SKM-1 treated with dmso at 0.1 percent for 144 hours (cell line): ENCODE measurements around the gene MZT2B.
A peak's percentile ranks its signal among the peaks of the same experiment; 100 is the strongest.
"Not testable (repeated sequence)": the region's sequence is repeated elsewhere in the genome, so short reads cannot be mapped to it uniquely, and the experiment has no call there.

ENCODE experiments used
- DNase-seq: peaks from one replicate; lab custom pipeline; 2025; ENCODE audit not compliant: unreplicated experiment; lab: John Stamatoyannopoulos, UW

MZT2B gene

GRCh38 chr2:130152136-130152815 is 29.8 kb upstream of the MZT2B start:
- not testable (repeated sequence) for DNase-seq

- no peak for DNase-seq
These were observed 29.1 kb upstream of the MZT2B start for GRCh38 chr2:130152816-130153595.

DNA sequence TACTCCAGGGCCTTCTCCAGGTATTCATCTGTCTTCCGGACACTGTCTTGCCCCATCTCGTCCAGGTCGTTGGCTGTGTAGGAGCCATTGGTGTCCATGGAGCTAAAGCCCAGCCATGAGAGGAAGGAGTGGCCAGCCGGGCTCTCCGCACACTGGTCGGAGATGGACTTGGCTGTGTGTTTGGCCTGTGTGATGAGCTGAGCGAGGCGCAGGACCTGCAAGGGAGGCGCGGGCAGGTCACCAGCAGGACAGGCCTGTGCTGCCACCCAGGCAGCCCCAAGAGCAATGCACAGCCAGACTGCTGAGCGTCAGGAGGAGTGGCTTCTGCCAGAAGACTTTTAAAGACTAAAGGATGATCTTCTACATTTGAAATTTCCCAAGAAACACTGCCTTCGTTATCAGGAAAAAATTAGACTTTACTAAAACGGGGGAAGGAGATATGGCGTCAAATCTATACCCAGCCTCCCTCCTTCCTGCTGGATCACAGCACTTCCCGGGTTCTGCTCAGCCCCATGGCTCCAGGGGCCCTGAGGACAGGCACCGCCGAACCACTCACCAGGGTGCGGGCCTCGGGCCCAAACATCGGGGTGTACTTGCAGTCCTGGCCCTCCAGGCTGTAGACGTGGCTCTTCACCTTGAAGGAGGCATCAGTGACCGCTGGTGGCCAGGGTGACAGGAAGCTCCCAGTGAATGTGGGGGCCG is 28.2 kb upstream of the MZT2B start:
- DNase-seq: not testable (repeated sequence)

GRCh38 chr2:130154423-130154770 is 27.7 kb upstream of the MZT2B start:
- DNase-seq: not testable (repeated sequence)

- no peak for DNase-seq
These were observed 27.0 kb upstream of the MZT2B start for GRCh38 chr2:130154773-130155765.

DNA sequence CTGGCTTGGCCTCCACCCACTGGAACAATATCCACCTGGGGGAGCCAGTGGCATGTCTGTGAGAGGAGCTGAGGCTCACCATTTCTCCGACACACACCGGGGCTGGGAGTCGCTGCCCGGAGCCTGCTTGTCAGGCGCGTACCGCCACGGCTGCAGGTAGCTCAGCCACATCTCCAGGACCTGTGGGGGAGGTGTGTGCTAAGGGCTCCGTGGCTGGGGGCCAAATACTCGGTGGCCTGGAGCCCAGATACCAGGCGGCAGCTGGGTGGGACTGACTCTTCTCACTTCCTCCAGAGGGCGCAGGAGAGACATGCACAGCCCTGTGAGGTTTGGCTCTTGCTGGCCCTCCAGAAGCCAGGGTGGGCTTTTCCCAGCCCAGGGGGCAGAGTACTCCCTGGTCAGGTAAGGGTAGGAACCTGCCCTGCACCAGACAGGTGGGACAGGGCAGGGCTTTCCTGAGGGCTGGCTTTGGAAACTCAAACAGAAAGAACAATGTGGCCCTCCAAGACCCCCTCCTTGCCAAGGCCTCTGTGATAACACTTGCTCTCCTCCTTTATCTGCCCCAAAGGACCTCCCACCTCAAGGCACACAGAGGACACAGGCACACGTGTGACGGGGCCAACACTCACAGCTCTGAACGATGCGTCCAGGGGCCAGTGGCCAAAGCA is 26.0 kb upstream of the MZT2B start:
- DNase-seq: peak; percentile 5

GRCh38 chr2:130156624-130157004 is 25.4 kb upstream of the MZT2B start:
- DNase-seq: no peak

GRCh38 chr2:130157354-130157753 is 24.7 kb upstream of the MZT2B start:
- not testable (repeated sequence) for DNase-seq

GRCh38 chr2:130157825-130158514 is 24.1 kb upstream of the MZT2B start:
- DNase-seq: peak; percentile 22

DNA sequence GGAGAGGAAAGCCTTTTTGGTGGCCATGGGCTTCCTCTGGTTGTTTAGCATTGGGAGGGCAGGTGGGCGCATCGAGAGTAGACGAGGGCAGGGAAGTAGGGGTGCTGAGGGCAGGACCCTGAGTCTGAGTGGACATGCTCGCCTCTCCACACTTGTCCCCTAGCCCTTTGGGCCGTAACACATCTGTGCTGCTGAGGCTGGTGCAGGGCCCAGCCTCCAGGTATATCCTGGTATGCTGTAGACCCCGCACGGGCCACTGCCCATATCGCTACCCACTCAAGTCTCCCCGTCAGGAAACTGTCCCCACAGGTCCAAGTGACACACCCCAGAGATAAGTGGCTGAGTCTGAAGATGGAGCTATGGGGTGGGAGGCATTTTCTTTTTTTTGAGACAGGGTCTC is 23.4 kb upstream of the MZT2B start:
- DNase-seq: no peak

- DNase-seq: not testable (repeated sequence)
These were observed 22.7 kb upstream of the MZT2B start for GRCh38 chr2:130159376-130159775.

GRCh38 chr2:130160131-130160530 is 21.9 kb upstream of the MZT2B start:
- no peak for DNase-seq

GRCh38 chr2:130160838-130161705 is 21.0 kb upstream of the MZT2B start:
- DNase-seq: not testable (repeated sequence)

DNA sequence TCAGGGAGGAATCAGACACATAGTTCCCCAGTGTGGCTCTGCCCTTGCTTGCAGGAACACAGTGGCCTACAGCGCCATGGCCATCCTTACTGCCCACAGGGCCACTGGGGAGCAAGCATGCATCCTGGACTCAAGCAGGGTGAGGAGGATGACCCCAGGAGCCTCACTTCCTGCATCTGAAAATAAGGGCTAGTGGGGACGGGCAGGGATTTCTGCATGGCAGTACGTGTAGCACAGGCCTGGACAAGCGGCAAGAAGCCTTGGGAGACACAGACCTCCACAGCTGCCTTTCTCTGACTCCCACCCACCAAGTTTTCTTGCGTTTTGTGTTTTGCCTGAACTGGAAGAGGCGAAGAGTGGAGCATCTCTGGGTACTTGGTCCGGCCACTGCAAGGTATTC is 19.6 kb upstream of the MZT2B start:
- DNase-seq: not testable (repeated sequence)

GRCh38 chr2:130162968-130163367 is 19.1 kb upstream of the MZT2B start:
- no peak for DNase-seq

- no peak for DNase-seq
These were observed 16.6 kb upstream of the MZT2B start for GRCh38 chr2:130165293-130166016.

GRCh38 chr2:130166611-130167010 is 15.5 kb upstream of the MZT2B start:
- not testable (repeated sequence) for DNase-seq

GRCh38 chr2:130169163-130169562 is 12.9 kb upstream of the MZT2B start:
- not testable (repeated sequence) for DNase-seq
